ENCODE results near the gene NHSL1. TPM values are rescaled to one million over a fixed set of nuclear protein-coding genes. Genes with fewer than 3 reads are reported as not detected.

NHSL1 gene
- total and polyA plus RNA-seq, 2 donors (not counting 3 experiments of a cell fraction or from before 2014, with no cell fraction given): 24.8 to 55.0 TPM

DNA sequence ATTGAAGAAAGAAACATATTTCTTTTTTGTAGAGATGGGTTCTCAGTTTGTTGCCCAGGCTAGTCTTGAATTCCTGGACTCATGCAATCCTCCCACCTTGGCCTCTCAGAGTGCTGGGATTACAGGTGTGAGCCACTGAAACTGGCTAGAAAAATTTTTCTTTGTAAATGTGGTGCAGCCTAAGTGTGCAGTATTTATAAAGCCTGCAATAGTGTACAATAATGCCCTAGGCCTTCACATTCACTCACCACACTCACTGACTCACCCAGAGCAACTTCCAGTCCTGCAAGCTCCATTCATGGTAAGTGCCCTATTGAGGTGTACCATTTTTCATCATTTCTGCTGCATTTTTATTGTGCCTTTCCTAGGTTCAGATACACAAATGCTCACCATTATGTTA, 31.4 kb downstream of the NHSL1 start:
- no peak overlapping the region for H3K27ac ChIP-seq (ENCODE audit: insufficient read depth, low read depth, low read length)
- no peak overlapping the region for H2AFZ ChIP-seq (ENCODE audit: low read depth, low read length)
- no peak for TF ChIP-seq POLR2A (IDR thresholded peaks at IDR 0.05; ENCODE audit: low read depth, low read length)
- TF ChIP-seq POLR2AphosphoS5 (IDR thresholded peaks at IDR 0.05; ENCODE audit: insufficient read depth, low read depth, low read length): no peak
- no peak for TF ChIP-seq EZH2 (IDR thresholded peaks at IDR 0.05; ENCODE audit: borderline replicate concordance, low read depth, low read length, severe bottlenecking)
- TF ChIP-seq MYC (IDR thresholded peaks at IDR 0.05; ENCODE audit: low read depth, low read length): no peak
- TF ChIP-seq FOS (IDR thresholded peaks at IDR 0.05; ENCODE audit: borderline replicate concordance, insufficient read depth, low read length): no peak
- no peak for TF ChIP-seq GATA2 (IDR thresholded peaks at IDR 0.05; ENCODE audit: insufficient read depth, insufficient read length, low read depth, low read length)
- no peak for TF ChIP-seq MAX (IDR thresholded peaks at IDR 0.05; ENCODE audit: insufficient read depth, insufficient read length)
- no peak for TF ChIP-seq JUN (IDR thresholded peaks at IDR 0.05; ENCODE audit: borderline replicate concordance, insufficient read depth, insufficient read length, low read depth)
- no peak for TF ChIP-seq CTCF (IDR thresholded peaks at IDR 0.05; ENCODE audit: extremely low read depth in 1 of 2, insufficient read depth in 1 of 2, low read depth in 1 of 2, low read length in 2 of 2)
- no peaks in the 10 kb centered on the region for H3K9me3 ChIP-seq (replicated peaks; ENCODE audit: control insufficient read depth, insufficient read depth, low read length)
- H3K4me1 ChIP-seq (ENCODE audit: control insufficient read depth, extremely low read depth, insufficient read depth, low read length): peaks cover 5% of the 10 kb centered on the region
- BruUV-seq (replicated peaks): no TSS peak
- no peak for DNase-seq (ENCODE audit: low read depth, low spot score)
- ChIA-PET CTCF (no interaction called here), POLR2A (no interaction called here)
- H3K4me3 ChIP-seq (replicated peaks in 1 of 3; ENCODE audit: insufficient read depth in 1 of 3, low read depth in 1 of 3, low read length in 3 of 3): no peak overlapping the region
- H3K27me3 ChIP-seq (ENCODE audit: control insufficient read depth in 2 of 2, insufficient read depth in 2 of 2, low read length in 2 of 2): no peaks in the 10 kb centered on the region
- H3K4me2 ChIP-seq (ENCODE audit: insufficient read depth, low read length): no peak overlapping the region
- peaks cover 12% of the 10 kb centered on the region for H3K79me2 ChIP-seq (ENCODE audit: control insufficient read depth, insufficient read depth, low read length)
- H3K36me3 ChIP-seq (ENCODE audit: control insufficient read depth in 2 of 2, extremely low read depth in 1 of 2, insufficient read depth in 2 of 2, low read length in 2 of 2): peaks cover 7 to 20% of the 10 kb centered on the region in 2 experiments
- H4K20me1 ChIP-seq (replicated peaks; ENCODE audit: control insufficient read depth, extremely low read depth, insufficient read depth, low read length): peaks cover 1% of the 10 kb centered on the region
- H3K9me1 ChIP-seq (replicated peaks; ENCODE audit: control insufficient read depth, extremely low read depth, insufficient read depth, low read length): no peaks in the 10 kb centered on the region
- no peak overlapping the region for H3K9ac ChIP-seq (replicated peaks; ENCODE audit: extremely low read depth, insufficient read depth, low read length)
- intact Hi-C loops (cut with micrococcal nuclease): no loop called here
- FAIRE-seq: no peak
- dilution Hi-C loops (cut with MboI; ENCODE audit: extremely low pct_ligation_motif_present, low sequenced_read_pairs): no loop called here

Measured in endothelial cell of umbilical vein (primary cell).